ENCODE data around the gene RAMP2. TPM values are rescaled to one million over a fixed set of nuclear protein-coding genes. Genes with fewer than 3 reads are reported as not detected.

RAMP2 gene
- total RNA-seq, 4 donors from 2014 or later = 66.9 to 160 (median 128) TPM

DNA sequence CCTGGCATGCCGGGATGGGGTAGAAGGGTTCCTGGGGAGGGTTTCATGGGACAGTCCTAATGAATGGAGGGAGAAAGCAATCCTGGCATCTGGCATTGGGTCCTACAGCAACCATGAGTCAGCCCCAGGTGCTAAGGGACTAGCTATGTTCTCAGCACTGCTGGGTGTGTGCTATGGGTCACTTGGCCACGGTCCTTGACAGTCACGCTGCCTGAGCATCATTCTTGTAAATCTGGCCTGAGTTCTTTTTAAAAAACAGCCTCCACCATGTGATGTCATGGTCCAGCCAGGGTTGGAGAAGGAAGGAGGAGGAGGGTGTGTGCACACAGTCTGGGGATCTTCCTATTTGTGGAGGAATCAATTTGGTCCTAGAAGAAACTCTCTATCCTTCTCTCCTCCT, 6.2 kb upstream of the RAMP2 start:
- TF ChIP-seq, protein P1, sequence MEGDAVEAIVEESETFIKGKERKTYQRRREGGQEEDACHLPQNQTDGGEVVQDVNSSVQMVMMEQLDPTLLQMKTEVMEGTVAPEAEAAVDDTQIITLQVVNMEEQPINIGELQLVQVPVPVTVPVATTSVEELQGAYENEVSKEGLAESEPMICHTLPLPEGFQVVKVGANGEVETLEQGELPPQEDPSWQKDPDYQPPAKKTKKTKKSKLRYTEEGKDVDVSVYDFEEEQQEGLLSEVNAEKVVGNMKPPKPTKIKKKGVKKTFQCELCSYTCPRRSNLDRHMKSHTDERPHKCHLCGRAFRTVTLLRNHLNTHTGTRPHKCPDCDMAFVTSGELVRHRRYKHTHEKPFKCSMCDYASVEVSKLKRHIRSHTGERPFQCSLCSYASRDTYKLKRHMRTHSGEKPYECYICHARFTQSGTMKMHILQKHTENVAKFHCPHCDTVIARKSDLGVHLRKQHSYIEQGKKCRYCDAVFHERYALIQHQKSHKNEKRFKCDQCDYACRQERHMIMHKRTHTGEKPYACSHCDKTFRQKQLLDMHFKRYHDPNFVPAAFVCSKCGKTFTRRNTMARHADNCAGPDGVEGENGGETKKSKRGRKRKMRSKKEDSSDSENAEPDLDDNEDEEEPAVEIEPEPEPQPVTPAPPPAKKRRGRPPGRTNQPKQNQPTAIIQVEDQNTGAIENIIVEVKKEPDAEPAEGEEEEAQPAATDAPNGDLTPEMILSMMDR (IDR thresholded peaks at IDR 0.05; ENCODE audit: low read depth) = no peak

DNA sequence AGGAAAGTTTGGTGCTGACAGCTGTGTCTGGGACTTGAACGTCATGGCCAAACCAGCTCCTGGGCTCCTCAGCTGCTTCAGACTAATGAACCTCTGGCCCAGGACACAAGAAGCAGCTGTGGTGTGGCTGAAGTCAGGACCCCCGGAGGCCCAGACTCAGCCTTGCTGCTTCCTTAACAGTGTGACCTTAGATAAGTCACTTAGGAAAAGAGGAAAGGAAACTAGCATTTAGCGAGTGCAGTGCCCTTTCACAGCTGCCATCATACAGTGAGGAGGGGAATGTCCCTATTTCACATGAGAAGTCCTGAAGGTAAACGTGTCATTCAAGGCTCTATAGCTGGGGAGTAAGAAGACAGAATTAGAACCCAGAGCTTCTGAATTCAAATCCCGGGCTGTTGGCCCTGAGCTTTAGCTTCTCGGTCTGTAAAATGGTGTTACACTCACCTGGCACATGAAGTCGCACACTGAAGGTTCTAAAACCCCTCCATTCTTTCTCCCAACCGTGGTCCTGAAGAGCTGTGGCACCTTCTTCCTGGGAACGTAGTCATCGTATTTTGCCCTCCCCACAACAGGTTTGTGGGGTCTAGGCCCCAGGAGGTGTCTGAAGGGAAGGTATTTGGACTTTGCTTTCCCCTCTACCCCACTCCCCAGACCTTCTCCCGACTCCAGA, 910 bp upstream of the RAMP2 start:
- TF ChIP-seq, protein P1 (IDR thresholded peaks at IDR 0.05; ENCODE audit: low read depth) = no peak

DNA sequence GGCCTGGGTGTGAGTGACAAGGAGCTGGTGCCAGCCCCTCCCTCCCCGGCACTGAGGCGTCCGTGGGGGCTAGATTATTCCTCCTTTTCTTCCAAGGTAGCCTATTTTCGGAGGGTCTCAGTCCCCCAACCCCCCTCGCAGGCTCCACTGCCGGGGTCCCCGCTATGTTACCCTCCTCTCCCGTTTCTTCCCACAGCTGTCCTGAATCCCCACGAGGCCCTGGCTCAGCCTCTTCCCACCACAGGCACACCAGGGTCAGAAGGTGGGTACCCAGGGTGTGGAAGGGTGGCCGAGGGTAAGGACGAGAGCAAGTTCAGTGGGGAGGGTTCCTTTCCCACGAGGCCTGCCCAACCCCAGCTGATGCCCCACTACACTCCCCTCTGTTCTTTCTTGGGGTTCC, 611 bp downstream of the RAMP2 start:
- TF ChIP-seq, protein P1 (IDR thresholded peaks at IDR 0.05; ENCODE audit: low read depth) = no peak

DNA sequence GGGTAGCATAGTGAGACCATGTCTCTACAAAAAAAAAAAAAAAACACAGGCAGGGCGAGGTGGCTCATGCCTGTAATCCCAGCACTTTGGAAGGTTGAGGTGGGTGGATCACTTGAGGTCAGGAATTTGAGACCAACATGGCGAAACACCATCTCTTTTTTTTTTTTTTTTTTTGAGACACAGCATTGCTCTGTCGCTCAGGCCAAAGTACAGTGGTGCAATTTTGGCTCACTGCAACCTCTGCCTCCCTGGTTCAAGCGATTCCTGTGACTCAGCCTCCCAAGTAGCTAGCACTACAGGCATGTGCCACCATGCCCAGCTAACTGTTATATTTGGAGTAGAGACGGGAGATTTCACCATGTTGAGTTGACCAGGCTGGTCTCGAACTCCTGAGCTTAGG, 5.1 kb downstream of the RAMP2 start:
- TF ChIP-seq, protein P1 (IDR thresholded peaks at IDR 0.05; ENCODE audit: low read depth) = no peak

DNA sequence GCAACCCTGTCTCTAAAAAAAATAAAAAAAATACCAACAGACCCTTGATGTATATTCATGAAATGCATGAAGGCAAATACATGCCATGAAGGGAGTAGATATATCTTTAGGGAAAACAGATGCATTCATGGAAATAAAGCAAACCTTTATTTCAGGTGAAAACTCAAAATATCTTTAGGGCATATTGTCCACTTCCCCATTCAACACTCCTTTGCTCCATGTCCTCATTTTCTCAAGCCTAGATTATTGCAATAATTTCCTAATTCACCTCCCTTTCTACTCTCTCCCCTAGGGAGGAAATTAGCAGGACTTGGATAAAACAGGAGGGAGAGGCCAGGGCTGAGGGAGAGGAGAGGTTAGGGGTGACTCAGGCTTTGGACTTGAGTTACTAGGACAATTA, 6.5 kb downstream of the RAMP2 start:
- TF ChIP-seq, protein P1 (IDR thresholded peaks at IDR 0.05; ENCODE audit: low read depth) = no peak

DNA sequence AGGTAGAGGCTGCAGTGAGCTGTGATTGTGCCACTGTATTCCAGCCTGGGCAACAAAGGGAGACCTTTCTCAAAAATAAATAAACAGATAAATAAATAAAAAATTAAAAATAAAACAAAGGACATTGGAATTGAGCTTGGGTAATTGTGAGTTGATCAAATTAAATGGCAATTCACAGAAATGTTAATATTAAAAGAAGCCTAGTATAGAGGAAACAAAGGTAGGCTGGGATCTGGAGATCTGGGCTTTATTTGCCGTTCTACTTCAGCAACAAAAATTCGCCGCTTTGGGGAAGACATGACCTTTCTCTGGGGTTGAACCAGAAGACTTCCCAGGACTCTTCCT, 11.9 kb downstream of the RAMP2 start:
- TF ChIP-seq, protein P1 (IDR thresholded peaks at IDR 0.05; ENCODE audit: low read depth) = no peak

DNA sequence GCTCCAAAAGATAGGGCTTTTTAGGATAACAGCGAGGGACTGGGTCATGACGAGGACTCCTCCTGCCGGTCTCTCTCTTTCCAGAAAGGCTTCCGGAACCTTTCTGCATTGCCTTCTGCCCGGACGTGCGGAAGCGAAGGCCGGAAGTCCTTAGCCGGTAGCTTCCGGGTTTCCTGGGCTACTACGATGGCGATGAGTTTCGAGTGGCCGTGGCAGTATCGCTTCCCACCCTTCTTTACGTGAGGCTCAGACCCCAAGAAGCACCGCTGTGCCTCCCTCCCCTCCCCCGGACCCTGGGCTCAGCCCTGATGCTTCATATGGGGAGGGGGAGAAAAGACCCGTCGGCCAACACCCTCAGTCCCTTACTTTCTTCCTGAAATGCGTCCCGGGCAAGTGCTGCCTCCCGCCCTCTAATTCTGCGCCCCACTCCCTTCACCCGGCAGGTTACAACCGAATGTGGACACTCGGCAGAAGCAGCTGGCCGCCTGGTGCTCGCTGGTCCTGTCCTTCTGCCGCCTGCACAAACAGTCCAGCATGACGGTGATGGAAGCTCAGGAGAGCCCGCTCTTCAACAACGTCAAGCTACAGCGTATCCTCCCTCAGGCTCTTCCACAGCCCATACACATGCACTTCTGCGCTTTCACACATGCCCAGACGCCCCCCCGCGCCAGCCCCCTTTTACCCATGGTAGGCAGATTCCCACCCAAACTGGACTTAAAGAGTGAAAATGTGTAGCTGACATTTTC, 12.4 kb downstream of the RAMP2 start, which contains the start of gene VPS25:
VPS25 (plus strand) TSS at position 160 of the 746 bp plus-strand sequence; CDS start at position 187, 27 bp downstream.
- TF ChIP-seq, protein P1 (IDR thresholded peaks at IDR 0.05; ENCODE audit: low read depth) = no peak
